ENCODE measurements around the gene DPP6.

DNA sequence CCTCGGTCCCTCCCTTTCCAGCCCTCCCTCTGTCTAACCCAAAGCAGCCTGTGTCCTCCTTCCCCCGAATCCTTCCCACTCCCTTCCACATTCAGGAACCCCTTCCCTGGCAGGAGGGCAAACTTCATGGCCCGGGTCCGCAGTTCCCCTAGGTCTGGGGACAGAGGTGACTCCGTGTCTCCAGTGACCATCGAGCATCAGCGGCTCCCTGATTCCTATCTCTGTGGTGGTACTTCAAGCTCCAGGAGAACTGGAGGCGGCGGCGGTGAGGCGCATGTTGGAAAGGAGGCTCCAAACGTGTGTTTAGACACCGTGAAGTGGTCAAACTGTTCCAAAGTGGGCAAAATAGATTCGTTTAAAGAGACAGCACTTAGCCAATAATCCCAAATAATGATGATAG lies 802.6 kb downstream of the DPP6 start:
- TF ChIP-seq POLR2A (IDR thresholded peaks at IDR 0.05), result no peak
- TF ChIP-seq, protein P1, sequence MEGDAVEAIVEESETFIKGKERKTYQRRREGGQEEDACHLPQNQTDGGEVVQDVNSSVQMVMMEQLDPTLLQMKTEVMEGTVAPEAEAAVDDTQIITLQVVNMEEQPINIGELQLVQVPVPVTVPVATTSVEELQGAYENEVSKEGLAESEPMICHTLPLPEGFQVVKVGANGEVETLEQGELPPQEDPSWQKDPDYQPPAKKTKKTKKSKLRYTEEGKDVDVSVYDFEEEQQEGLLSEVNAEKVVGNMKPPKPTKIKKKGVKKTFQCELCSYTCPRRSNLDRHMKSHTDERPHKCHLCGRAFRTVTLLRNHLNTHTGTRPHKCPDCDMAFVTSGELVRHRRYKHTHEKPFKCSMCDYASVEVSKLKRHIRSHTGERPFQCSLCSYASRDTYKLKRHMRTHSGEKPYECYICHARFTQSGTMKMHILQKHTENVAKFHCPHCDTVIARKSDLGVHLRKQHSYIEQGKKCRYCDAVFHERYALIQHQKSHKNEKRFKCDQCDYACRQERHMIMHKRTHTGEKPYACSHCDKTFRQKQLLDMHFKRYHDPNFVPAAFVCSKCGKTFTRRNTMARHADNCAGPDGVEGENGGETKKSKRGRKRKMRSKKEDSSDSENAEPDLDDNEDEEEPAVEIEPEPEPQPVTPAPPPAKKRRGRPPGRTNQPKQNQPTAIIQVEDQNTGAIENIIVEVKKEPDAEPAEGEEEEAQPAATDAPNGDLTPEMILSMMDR (IDR thresholded peaks at IDR 0.05), result no peak

Measured in heart left ventricle (tissue), 13 donors.